OCI-LY1 (cell line): ENCODE results near the gene GPBAR1.

ENCODE experiments used
- CTCF ChIP-seq: fragments of 200-600 bp; sonication (generic), shearing (Covaris generic); IDR thresholded peaks from 2 replicates; pipeline ENCODE4 v1.5.1; 2017; ENCODE audit warnings: mild to moderate bottlenecking, antibody characterized with exemption, low read length, moderate library complexity, mixed read lengths
- EZH2 ChIP-seq: fragments of 200-600 bp; sonication (generic), shearing (Covaris generic); IDR thresholded peaks from 2 replicates; pipeline ENCODE4 v1.8.0; 2017; ENCODE audit warnings: borderline replicate concordance, mixed run types, mild to moderate bottlenecking, antibody characterized with exemption, low read length, moderate library complexity, mixed read lengths

GRCh38 chr2:218238887-218239286 is 21.9 kb upstream of the GPBAR1 start:
- TF ChIP-seq EZH2 (no peak), CTCF (no peak)
